ENCODE measurements around the gene HYAL3. TPM values are rescaled to one million over a fixed set of nuclear protein-coding genes. Genes with fewer than 3 reads are reported as not detected.
A peak's percentile ranks its signal among the peaks of the same experiment; 100 is the strongest.

The HYAL3 gene
- total and polyA plus RNA-seq, 2 of the 13 experiments (the other 11 are each of a cell fraction or from before 2014, with no cell fraction given) = 5.5 to 10.4 TPM

DNA sequence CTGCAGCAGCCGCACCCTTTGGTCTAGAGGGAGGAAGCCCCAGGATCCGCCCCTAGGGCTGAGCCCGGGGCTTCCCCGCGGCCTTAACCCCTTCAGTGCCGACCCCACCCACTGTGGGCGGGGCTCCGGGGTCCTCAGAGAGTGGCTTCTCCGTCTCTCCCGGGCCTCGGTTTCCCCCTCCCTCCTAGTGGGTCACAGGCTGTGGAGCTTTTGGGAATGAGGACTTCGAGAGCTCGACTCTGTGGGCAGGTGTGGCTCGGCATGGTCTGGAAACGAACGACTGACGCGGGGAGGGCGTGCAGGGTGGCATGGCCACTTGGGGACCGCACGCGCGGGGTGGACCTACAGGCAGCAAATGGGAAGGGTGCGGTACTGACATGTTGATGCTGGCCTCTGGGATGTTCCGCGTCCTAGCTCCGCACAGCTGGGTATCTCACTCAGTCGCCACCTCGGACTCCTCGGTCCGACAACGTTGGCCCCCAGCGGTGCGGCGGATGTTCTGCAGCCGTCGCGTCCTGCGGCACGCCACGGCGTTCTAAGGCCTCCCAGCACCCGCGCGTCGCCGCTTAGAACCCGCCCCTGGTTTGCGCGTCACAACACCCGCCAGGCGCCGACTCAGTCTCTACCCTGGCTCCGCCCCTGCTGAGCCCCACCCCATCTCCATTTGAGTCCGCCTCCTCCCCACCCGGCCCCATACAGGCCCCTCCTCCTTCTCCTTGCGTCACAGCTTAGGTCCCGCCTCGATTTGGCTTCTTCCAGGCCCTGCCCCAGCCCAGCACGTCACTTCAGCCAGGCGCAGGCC is at the start of gene HYAL3, which contains the start of gene NAA80 (continued):
- TF ChIP-seq UBTF (CRISPR knock-in tag; IDR thresholded peaks at IDR 0.05) (peak; percentile 66; the same call in 1 of the 2 replicates), CSRNP1 (CRISPR knock-in tag; IDR thresholded peaks at IDR 0.05) (peak; percentile 39; the same call in 1 of the 2 replicates), ZNF350 (CRISPR knock-in tag; IDR thresholded peaks at IDR 0.05; ENCODE audit: borderline replicate concordance, low read depth) (peak; percentile 37; the same call in 1 of the 2 replicates), DPF2 (CRISPR knock-in tag; IDR thresholded peaks at IDR 0.05; ENCODE audit: borderline replicate concordance, low read depth) (no peak), ZNF367 (CRISPR knock-in tag; IDR thresholded peaks at IDR 0.05; ENCODE audit: borderline replicate concordance) (no peak), HOXA5 (CRISPR knock-in tag; IDR thresholded peaks at IDR 0.05) (peak; percentile 24; the same call in 1 of the 2 replicates), SIN3A (IDR thresholded peaks at IDR 0.05; ENCODE audit: borderline replicate concordance, low read depth, low read length) (0 out of 2 replicates have a peak, but pooled peaks have one; percentile 21), TFDP1 (CRISPR knock-in tag; IDR thresholded peaks at IDR 0.05; ENCODE audit: borderline replicate concordance) (no peak; the same call in 1 of the 2 replicates), GTF2F1 (IDR thresholded peaks at IDR 0.05; ENCODE audit: low read length) (no peak), ATF7 (IDR thresholded peaks at IDR 0.05) (no peak; the same call in 1 of the 2 replicates), ATF7 (CRISPR knock-in tag; IDR thresholded peaks at IDR 0.05) (no peak), ZNF282 (IDR thresholded peaks at IDR 0.05; ENCODE audit: partially characterized antibody) (no peak)
- TF ChIP-seq, protein P1, sequence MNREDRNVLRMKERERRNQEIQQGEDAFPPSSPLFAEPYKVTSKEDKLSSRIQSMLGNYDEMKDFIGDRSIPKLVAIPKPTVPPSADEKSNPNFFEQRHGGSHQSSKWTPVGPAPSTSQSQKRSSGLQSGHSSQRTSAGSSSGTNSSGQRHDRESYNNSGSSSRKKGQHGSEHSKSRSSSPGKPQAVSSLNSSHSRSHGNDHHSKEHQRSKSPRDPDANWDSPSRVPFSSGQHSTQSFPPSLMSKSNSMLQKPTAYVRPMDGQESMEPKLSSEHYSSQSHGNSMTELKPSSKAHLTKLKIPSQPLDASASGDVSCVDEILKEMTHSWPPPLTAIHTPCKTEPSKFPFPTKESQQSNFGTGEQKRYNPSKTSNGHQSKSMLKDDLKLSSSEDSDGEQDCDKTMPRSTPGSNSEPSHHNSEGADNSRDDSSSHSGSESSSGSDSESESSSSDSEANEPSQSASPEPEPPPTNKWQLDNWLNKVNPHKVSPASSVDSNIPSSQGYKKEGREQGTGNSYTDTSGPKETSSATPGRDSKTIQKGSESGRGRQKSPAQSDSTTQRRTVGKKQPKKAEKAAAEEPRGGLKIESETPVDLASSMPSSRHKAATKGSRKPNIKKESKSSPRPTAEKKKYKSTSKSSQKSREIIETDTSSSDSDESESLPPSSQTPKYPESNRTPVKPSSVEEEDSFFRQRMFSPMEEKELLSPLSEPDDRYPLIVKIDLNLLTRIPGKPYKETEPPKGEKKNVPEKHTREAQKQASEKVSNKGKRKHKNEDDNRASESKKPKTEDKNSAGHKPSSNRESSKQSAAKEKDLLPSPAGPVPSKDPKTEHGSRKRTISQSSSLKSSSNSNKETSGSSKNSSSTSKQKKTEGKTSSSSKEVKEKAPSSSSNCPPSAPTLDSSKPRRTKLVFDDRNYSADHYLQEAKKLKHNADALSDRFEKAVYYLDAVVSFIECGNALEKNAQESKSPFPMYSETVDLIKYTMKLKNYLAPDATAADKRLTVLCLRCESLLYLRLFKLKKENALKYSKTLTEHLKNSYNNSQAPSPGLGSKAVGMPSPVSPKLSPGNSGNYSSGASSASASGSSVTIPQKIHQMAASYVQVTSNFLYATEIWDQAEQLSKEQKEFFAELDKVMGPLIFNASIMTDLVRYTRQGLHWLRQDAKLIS (CRISPR knock-in tag; IDR thresholded peaks at IDR 0.05) = no peak; the same call in 1 of the 2 replicates
- TF ChIP-seq, protein P2, sequence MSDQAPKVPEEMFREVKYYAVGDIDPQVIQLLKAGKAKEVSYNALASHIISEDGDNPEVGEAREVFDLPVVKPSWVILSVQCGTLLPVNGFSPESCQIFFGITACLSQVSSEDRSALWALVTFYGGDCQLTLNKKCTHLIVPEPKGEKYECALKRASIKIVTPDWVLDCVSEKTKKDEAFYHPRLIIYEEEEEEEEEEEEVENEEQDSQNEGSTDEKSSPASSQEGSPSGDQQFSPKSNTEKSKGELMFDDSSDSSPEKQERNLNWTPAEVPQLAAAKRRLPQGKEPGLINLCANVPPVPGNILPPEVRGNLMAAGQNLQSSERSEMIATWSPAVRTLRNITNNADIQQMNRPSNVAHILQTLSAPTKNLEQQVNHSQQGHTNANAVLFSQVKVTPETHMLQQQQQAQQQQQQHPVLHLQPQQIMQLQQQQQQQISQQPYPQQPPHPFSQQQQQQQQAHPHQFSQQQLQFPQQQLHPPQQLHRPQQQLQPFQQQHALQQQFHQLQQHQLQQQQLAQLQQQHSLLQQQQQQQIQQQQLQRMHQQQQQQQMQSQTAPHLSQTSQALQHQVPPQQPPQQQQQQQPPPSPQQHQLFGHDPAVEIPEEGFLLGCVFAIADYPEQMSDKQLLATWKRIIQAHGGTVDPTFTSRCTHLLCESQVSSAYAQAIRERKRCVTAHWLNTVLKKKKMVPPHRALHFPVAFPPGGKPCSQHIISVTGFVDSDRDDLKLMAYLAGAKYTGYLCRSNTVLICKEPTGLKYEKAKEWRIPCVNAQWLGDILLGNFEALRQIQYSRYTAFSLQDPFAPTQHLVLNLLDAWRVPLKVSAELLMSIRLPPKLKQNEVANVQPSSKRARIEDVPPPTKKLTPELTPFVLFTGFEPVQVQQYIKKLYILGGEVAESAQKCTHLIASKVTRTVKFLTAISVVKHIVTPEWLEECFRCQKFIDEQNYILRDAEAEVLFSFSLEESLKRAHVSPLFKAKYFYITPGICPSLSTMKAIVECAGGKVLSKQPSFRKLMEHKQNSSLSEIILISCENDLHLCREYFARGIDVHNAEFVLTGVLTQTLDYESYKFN (CRISPR knock-in tag; conservative IDR thresholded peaks at IDR 0.05) = no peak; the same call in 1 of the 2 replicates
